ENCODE data around the gene PSTK. TPM values are rescaled to one million over a fixed set of nuclear protein-coding genes. Genes with fewer than 3 reads are reported as not detected.

Gene PSTK
- total RNA-seq, 2 donors from 2014 or later: 1.7 to 2.6 TPM

DNA sequence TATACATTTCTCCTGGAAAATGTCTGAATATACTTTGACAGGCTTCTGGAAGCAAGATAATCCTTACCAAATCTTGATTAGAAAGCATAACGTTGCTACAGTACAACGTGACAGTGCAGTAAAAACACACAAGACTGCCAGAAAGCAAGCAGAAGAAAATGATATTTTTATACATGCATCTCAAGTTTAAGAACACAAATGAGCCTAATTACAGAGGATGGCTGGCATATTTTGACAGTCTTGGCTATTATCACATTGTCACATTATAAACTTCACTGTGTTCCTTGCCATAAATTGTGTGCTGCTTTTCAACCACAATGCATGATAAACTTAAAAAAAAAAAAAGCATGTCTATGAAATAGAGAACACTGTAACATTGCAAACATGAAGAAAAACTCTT, 24.1 kb downstream of the PSTK start:
- peaks cover 7% of the 10 kb centered on the region for H3K4me1 ChIP-seq
- intact Hi-C loops (cut with DNase I): no loop called here
- no peaks in the 10 kb centered on the region for H3K27me3 ChIP-seq

GRCh38 chr10:123007558-123008354, 27.6 kb downstream of the PSTK start:
- Histone ChIP-seq H3K27ac (peak overlapping the region; percentile 86), H3K4me3 (peak overlapping the region; percentile 99), H3K9ac (ENCODE audit: low read depth in 2 of 2, low read length in 2 of 2) (peak overlapping the region; percentile 86 to 96), H3K4me1 (no peaks in the 10 kb centered on the region), H3K27me3 (no peaks in the 10 kb centered on the region), H3K9me3 (no peaks in the 10 kb centered on the region), H3K36me3 (no peaks in the 10 kb centered on the region)
- TF ChIP-seq, protein P1, sequence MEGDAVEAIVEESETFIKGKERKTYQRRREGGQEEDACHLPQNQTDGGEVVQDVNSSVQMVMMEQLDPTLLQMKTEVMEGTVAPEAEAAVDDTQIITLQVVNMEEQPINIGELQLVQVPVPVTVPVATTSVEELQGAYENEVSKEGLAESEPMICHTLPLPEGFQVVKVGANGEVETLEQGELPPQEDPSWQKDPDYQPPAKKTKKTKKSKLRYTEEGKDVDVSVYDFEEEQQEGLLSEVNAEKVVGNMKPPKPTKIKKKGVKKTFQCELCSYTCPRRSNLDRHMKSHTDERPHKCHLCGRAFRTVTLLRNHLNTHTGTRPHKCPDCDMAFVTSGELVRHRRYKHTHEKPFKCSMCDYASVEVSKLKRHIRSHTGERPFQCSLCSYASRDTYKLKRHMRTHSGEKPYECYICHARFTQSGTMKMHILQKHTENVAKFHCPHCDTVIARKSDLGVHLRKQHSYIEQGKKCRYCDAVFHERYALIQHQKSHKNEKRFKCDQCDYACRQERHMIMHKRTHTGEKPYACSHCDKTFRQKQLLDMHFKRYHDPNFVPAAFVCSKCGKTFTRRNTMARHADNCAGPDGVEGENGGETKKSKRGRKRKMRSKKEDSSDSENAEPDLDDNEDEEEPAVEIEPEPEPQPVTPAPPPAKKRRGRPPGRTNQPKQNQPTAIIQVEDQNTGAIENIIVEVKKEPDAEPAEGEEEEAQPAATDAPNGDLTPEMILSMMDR (IDR thresholded peaks at IDR 0.05): no peak
- intact Hi-C loops (cut with DNase I): no loop called here
- peak; percentile 63 for DNase-seq

More for the DNA sequence above, 24.1 kb downstream of the PSTK start:
- no peaks in the 10 kb centered on the region for H3K36me3 ChIP-seq
- H3K9ac ChIP-seq (ENCODE audit: low read depth in 2 of 2, low read length in 2 of 2): no peak overlapping the region
- no peak overlapping the region for H3K4me3 ChIP-seq
- H3K27ac ChIP-seq: no peak overlapping the region
- no peak for DNase-seq
- no peaks in the 10 kb centered on the region for H3K9me3 ChIP-seq
- TF ChIP-seq, protein P1 (IDR thresholded peaks at IDR 0.05): no peak

- TF ChIP-seq, protein P1 (IDR thresholded peaks at IDR 0.05): no peak
- H3K4me1 ChIP-seq: no peaks in the 10 kb centered on the region
- peak within 1 kb of the TSS; percentile 86 to 96 for H3K9ac ChIP-seq (ENCODE audit: low read depth in 2 of 2, low read length in 2 of 2)
- H3K4me3 ChIP-seq: peak within 1 kb of the TSS; percentile 99
- H3K27ac ChIP-seq: peak within 1 kb of the TSS; percentile 86
- intact Hi-C loops (cut with DNase I): no loop called here
- H3K36me3 ChIP-seq: no peaks in the 10 kb centered on the region
- DNase-seq: peak; percentile 97
- H3K9me3 ChIP-seq: no peaks in the 10 kb centered on the region
- no peaks in the 10 kb centered on the region for H3K27me3 ChIP-seq
Measured at GRCh38 chr10:123008355-123009104, 28.3 kb downstream of the PSTK start, which contains the start of the genes ACADSB and IKZF5. TSS of gene ACADSB (plus strand) at chr10:123009006. CDS start at chr10:123009030, 24 bp downstream. TSS of gene IKZF5 (minus strand) at chr10:123008795. CDS start at chr10:122998625, 10,170 bp downstream.

DNA sequence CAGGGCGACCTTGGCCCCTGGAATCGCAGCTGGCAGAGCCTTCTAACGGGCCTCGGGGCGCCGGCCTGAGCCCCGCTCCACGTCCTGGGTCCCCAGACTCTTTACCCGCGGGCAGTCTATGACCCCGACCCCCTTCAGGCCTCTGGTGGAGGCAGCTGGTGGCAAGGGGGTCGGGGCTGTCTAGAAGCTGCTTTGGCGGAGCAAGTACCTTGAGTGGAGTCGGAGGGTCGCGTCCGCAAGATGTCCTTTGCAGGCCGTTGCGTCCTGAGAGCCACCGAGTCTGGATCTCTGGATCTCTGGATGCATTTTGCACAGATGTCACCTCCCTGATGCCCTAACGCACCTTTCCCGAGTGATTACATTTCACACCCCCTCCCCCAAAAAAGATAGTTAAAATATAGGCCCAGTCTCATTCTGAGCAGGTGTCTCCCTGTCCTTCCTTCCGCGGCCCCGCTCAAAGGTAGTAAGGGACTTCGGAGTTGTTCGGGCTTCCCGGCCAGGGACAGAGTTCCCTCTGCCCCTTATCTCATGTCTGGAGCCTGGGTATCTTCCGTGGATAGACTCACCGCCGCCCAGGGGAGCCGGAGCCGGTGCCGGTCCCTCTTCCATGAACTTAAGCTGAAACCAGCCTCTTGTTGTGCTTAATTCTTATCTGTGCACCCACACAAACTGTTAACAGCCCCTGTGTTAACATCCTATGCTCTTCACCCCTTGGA, 29.1 kb downstream of the PSTK start:
- peak overlapping the region; percentile 84 to 93 for H3K9ac ChIP-seq (ENCODE audit: low read depth in 2 of 2, low read length in 2 of 2)
- intact Hi-C loops (cut with DNase I): no loop called here
- TF ChIP-seq, protein P1 (IDR thresholded peaks at IDR 0.05): no peak
- H3K27ac ChIP-seq: peak overlapping the region; percentile 52
- DNase-seq: peak; percentile 37
- no peaks in the 10 kb centered on the region for H3K9me3 ChIP-seq
- peak overlapping the region; percentile 99 for H3K4me3 ChIP-seq
- no peaks in the 10 kb centered on the region for H3K4me1 ChIP-seq
- H3K36me3 ChIP-seq: no peaks in the 10 kb centered on the region
- H3K27me3 ChIP-seq: no peaks in the 10 kb centered on the region

GRCh38 chr10:123011987-123012386, 31.8 kb downstream of the PSTK start:
- H3K27ac ChIP-seq: no peak overlapping the region
- no peaks in the 10 kb centered on the region for H3K4me1 ChIP-seq
- intact Hi-C loops (cut with DNase I): no loop called here
- no peaks in the 10 kb centered on the region for H3K36me3 ChIP-seq
- DNase-seq: no peak
- no peaks in the 10 kb centered on the region for H3K27me3 ChIP-seq
- no peak overlapping the region for H3K9ac ChIP-seq (ENCODE audit: low read depth in 2 of 2, low read length in 2 of 2)
- TF ChIP-seq, protein P1 (IDR thresholded peaks at IDR 0.05): no peak
- H3K4me3 ChIP-seq: no peak overlapping the region
- H3K9me3 ChIP-seq: no peaks in the 10 kb centered on the region

Measured in colonic mucosa (tissue), 4 donors.